ENCODE measurements around the gene A2M.

The A2M gene

DNA sequence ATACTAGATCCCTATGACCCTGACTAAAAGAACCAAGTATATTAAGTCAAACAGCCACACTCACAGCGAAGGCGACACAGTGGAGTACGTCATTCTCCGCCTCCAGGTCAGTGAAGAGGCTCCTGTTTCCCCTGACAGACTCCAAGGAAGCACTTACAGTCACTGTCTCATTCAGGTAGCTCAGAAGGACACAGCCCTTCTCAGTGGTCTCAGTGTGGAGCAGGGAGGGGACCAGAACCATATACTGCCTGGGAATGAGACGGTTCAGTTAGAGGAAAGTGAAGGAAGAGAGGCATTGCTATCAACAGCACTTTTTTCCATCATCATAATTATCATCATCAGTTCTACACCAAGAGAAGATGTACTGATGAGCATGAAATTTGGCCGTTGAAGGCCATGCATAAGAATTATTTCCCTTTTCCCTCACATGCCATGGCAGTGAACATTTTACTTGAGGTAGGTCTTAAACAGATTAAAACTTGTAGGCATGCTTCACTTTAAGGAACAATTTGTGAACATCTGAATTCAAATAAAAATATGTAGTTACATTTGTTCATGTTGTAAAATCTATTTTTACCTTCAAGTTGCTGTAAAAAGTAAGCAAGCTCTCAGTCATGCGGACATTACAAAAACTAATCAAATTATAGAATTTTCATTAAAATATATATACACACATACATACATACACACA is 2.3 kb downstream of the A2M start:
- no peaks in the 10 kb centered on the region for H3K27me3 ChIP-seq (ENCODE audit: insufficient read depth, low read length)
- H3K36me3 ChIP-seq (ENCODE audit: insufficient read depth, low read length): peaks cover 40% of the 10 kb centered on the region
- peak overlapping the region; percentile 83 for H3K4me3 ChIP-seq (ENCODE audit: low read length)
- no peaks in the 10 kb centered on the region for H3K9me3 ChIP-seq (ENCODE audit: low read length)
- peaks cover 42% of the 10 kb centered on the region for H3K4me1 ChIP-seq (ENCODE audit: insufficient read depth, low read length)
- H2AFZ ChIP-seq (ENCODE audit: low read depth, low read length): no peak overlapping the region

DNA sequence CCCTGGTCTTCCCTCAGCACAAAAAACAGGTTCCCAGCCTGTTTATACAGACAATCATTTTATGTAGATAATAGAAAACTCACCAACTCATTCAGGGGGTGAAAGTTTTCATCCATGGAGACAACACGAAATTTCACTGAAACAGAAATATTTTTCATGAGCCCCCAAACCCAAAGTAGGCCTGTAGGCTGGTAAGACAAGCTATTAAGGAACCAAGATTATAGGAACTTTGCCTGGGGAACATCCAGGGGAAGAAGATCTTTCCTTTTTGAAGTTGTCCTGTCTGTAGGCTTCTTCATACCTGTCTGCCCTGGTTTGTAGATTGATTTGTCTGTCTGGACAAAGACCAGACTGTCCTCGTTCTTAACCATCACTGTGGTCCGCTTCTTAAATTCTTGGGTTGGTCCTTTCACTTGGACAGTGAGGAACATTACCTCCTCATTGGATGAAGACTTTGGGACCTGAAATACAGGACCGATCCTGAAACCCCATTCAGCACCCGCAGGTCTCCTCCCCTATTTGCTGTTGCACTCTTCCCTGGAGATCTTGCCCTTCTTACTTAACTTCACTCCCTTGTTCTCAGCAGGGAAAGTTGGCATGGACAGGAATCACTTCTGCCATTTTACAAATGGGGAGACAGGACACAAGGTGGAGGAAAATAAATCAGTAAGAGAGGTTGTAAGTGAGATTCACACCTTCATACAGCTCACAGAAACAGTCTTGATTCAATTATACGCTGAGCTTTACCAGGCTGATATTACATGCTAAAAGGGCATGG is 3.5 kb downstream of the A2M start:
- Histone ChIP-seq H3K4me3 (ENCODE audit: low read length) (no peak overlapping the region), H2AFZ (ENCODE audit: low read depth, low read length) (no peak overlapping the region), H3K36me3 (ENCODE audit: insufficient read depth, low read length) (peaks cover 46% of the 10 kb centered on the region), H3K4me1 (ENCODE audit: insufficient read depth, low read length) (peaks cover 30% of the 10 kb centered on the region), H3K27me3 (ENCODE audit: insufficient read depth, low read length) (no peaks in the 10 kb centered on the region), H3K9me3 (ENCODE audit: low read length) (no peaks in the 10 kb centered on the region)

DNA sequence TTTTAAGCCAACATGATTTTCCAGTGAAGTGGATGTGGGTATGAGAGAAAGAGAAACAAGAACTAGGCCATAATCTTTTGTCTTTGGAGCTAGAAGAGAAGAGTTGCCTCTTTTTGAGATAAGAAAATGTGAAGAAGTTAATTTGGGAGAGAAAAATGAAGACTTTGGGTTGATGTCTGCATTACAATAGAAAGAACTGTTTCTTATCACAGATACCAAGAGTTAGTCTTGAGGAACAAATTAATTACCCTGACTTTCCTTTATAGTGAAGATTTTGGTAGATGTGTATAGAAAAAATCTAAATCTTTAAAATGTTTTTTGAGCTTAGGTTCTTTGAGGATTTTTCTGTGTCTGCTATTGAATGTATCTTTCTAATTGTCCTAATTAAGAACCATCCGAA is 4.2 kb downstream of the A2M start:
- Histone ChIP-seq H2AFZ (ENCODE audit: low read depth, low read length) (no peak overlapping the region), H3K4me3 (ENCODE audit: low read length) (no peak overlapping the region), H3K9me3 (ENCODE audit: low read length) (no peaks in the 10 kb centered on the region), H3K27me3 (ENCODE audit: insufficient read depth, low read length) (no peaks in the 10 kb centered on the region), H3K36me3 (ENCODE audit: insufficient read depth, low read length) (peaks cover 53% of the 10 kb centered on the region), H3K4me1 (ENCODE audit: insufficient read depth, low read length) (peaks cover 23% of the 10 kb centered on the region)

DNA sequence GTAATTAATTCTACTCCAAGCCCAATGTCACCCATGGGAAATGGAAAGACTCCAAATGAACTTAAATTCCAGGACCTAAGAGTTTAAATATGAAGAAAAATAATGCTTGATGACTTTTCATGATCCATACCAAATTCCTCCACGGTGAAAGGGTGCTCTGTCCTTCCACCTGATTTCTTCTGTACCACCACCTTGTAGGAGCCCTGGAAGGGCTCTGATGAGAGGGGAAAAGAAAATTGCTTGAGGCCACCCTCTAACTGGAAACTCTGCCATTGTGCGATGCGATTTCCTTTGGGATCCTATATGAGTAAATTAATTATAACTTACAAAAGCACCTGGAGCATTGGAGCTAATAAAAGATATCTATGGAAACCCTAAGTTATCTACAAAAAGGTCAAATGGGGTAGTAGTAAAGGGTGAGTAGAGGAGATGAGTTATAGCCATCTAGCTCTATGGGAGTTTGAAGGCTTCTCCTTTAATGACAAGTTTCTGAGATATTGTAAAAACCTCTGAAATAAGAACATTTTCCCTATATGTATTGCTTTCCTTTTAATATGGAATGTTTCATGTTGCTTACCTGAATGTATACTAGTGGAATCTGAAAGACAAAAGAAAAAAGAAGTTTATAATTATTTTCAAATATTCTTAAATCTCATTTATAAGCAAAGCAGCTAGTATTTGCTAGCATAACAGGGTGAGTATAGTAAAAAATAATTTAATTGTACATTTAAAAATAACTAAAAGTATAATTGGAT is 5.8 kb downstream of the A2M start:
- H2AFZ ChIP-seq (ENCODE audit: low read depth, low read length): no peak overlapping the region
- peaks cover 16% of the 10 kb centered on the region for H3K4me1 ChIP-seq (ENCODE audit: insufficient read depth, low read length)
- no peak overlapping the region for H3K4me3 ChIP-seq (ENCODE audit: low read length)
- H3K9me3 ChIP-seq (ENCODE audit: low read length): no peaks in the 10 kb centered on the region
- H3K36me3 ChIP-seq (ENCODE audit: insufficient read depth, low read length): peaks cover 67% of the 10 kb centered on the region
- no peaks in the 10 kb centered on the region for H3K27me3 ChIP-seq (ENCODE audit: insufficient read depth, low read length)

DNA sequence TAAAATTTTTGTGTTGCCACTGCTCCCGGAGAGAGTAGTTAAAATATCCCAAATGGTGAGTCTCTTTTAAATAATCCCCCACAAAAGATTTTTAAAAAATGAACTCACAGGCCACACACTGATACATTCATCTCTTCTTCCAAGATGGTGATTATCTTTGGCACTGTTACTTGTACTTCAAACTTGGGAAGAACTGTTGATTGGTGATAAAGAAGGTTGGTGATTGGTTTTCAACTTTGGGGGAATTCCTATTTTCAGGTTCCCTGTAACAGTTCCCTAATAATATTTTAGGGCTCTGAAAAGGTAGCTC is 6.6 kb downstream of the A2M start:
- H3K27me3 ChIP-seq (ENCODE audit: insufficient read depth, low read length): no peaks in the 10 kb centered on the region
- no peak overlapping the region for H3K4me3 ChIP-seq (ENCODE audit: low read length)
- H2AFZ ChIP-seq (ENCODE audit: low read depth, low read length): no peak overlapping the region
- H3K36me3 ChIP-seq (ENCODE audit: insufficient read depth, low read length): peaks cover 74% of the 10 kb centered on the region
- H3K9me3 ChIP-seq (ENCODE audit: low read length): no peaks in the 10 kb centered on the region
- H3K4me1 ChIP-seq (ENCODE audit: insufficient read depth, low read length): peaks cover 13% of the 10 kb centered on the region

DNA sequence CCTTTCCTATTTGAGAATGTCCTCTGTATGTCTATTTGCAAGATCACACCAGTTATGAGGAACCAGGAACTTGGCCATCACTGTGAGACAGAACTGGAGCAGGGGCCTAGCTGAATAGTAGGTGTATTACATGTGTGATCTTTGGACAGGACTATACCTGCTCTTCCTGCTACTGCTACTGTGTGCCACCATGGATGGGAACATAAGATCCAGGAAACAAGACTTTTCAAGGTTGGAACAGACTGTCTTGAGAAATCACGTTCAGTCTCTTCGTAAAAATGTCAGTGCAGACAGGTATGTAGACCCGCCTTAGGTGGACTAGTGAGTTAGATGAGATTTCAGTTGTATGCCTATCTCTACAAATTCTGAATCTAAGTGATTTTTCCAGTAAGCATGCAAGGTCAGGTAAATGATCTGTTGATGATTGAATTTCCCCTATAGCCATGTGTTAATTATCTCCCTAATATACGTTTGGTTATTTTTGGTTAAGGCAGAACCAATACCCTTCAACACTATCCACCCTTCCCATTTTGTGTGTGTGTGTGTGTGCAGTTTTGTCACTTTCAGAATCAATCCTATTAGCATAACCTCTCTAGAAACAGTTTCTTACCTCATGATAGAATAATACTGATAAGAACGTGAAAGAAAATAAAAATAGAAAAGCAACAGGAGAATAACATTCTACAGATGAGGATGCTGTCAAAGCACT is 7.1 kb downstream of the A2M start:
- H3K36me3 ChIP-seq (ENCODE audit: insufficient read depth, low read length): peaks cover 79% of the 10 kb centered on the region
- H3K4me3 ChIP-seq (ENCODE audit: low read length): no peak overlapping the region
- H3K27me3 ChIP-seq (ENCODE audit: insufficient read depth, low read length): no peaks in the 10 kb centered on the region
- H3K4me1 ChIP-seq (ENCODE audit: insufficient read depth, low read length): peaks cover 8% of the 10 kb centered on the region
- no peak overlapping the region for H2AFZ ChIP-seq (ENCODE audit: low read depth, low read length)
- H3K9me3 ChIP-seq (ENCODE audit: low read length): no peaks in the 10 kb centered on the region

DNA sequence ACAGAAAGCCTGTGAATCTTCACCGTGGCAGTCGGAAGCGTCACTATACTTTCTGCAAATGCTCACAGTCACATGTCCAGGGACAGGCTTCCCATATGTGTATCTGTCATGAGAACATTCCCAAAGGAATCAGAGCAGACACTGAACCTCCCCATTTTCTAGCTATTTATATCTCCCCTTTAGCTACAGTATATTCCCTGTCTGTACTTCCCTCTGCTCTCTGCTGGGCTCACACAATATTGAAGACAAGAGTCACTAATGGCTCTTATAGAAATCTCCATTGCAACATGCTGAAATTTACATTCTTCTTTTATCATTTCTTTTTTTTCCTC is 8.2 kb downstream of the A2M start:
- H2AFZ ChIP-seq (ENCODE audit: low read depth, low read length): no peak overlapping the region
- H3K27me3 ChIP-seq (ENCODE audit: insufficient read depth, low read length): no peaks in the 10 kb centered on the region
- peaks cover 79% of the 10 kb centered on the region for H3K36me3 ChIP-seq (ENCODE audit: insufficient read depth, low read length)
- H3K4me1 ChIP-seq (ENCODE audit: insufficient read depth, low read length): peaks cover 1% of the 10 kb centered on the region
- H3K9me3 ChIP-seq (ENCODE audit: low read length): no peaks in the 10 kb centered on the region
- no peak overlapping the region for H3K4me3 ChIP-seq (ENCODE audit: low read length)

DNA sequence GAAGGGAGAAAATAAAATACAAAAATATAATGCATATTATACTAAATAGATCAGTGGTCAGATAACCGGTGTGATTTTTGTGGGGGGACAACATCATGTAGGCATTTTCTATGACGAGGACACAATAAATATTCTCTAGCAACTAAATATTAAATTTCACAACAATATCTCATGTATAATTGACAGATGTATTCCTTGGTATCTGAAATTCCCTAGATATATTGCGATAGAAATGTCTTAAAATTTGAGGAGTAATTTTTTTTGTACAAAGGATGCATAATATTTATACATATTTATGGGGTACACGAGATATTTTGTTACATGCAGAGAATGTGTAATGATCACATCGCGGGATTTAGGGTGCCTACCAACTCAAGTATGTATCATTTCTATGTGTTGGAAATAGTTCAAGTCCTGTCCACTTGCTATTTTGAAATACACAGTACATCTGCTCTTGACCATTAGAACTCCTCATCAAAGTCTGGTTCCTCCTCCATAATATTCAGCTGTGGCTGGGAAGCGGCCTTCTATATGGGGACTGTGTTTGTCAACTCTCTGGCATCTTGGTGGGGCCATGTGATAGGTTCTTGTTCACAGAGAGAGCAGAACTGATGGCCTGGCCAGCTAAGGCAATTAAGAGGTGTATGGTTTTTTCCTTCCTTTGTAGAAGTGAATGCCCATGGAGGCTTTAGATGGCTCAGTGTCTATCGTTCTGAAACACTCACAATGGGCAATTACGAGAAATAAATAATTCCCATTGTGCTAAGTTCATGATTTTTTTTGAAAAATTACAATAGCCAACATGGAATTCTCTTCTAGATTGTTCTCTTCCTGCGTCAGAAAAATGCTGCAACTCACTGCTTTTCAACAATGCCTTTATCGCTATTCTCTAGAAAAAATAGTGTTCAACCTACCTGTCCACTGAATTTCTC is 8.8 kb downstream of the A2M start:
- no peaks in the 10 kb centered on the region for H3K9me3 ChIP-seq (ENCODE audit: low read length)
- H2AFZ ChIP-seq (ENCODE audit: low read depth, low read length): no peak overlapping the region
- no peaks in the 10 kb centered on the region for H3K4me1 ChIP-seq (ENCODE audit: insufficient read depth, low read length)
- no peaks in the 10 kb centered on the region for H3K27me3 ChIP-seq (ENCODE audit: insufficient read depth, low read length)
- no peak overlapping the region for H3K4me3 ChIP-seq (ENCODE audit: low read length)
- peaks cover 79% of the 10 kb centered on the region for H3K36me3 ChIP-seq (ENCODE audit: insufficient read depth, low read length)

DNA sequence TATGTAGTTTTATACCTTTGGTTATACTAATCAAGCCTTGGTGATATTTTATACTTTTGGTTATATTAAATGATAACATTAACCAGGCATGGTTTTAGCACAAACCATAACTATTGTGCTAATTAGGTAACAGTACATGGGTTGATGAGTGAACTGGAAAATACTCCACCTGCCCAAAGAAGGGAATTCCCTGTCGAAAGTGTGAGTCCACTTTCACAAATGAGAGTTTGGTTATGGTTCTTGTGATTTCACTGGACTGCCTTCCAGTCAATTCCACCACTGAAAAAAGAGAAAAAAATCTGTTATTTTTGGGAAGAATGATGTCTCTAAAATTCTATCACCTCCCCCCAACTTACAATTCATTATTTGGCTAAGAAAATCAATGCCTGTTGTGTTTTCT is 9.7 kb downstream of the A2M start:
- Histone ChIP-seq H3K27me3 (ENCODE audit: insufficient read depth, low read length) (no peaks in the 10 kb centered on the region), H3K4me3 (ENCODE audit: low read length) (no peak overlapping the region), H2AFZ (ENCODE audit: low read depth, low read length) (no peak overlapping the region), H3K4me1 (ENCODE audit: insufficient read depth, low read length) (no peaks in the 10 kb centered on the region), H3K36me3 (ENCODE audit: insufficient read depth, low read length) (peaks cover 80% of the 10 kb centered on the region), H3K9me3 (ENCODE audit: low read length) (no peaks in the 10 kb centered on the region)

DNA sequence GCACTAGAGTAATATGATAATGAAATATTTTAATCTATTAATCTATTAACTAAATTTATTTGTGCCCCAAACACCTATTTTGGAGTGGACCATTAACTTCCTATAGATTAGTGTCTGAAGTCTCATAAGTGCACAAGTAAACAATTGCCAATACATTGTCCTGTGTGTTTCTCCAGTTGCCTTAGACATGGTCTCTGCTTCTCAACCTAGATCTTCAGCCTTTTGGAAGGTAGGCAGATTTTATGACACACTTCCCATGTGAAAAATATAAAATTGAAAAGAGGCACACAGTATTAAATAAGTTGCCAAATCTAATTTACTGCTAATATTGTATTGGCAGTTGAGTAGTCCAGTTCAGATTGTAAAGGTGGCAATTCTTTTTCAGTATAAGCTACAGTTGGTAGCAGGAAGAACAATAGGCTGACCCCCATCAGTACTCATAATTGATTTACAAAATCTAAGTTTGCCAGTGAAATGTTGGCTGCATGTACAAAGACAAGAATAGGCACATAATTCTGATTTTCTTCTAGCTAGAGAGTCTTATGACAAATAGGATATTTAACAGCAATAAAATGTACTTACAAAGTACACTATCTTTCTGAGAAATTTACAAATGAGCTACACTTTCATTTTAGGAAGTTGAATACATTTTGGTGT is 10.8 kb downstream of the A2M start:
- Histone ChIP-seq H3K4me3 (ENCODE audit: low read length) (no peak overlapping the region), H3K9me3 (ENCODE audit: low read length) (no peaks in the 10 kb centered on the region), H3K36me3 (ENCODE audit: insufficient read depth, low read length) (peaks cover 85% of the 10 kb centered on the region), H2AFZ (ENCODE audit: low read depth, low read length) (no peak overlapping the region), H3K27me3 (ENCODE audit: insufficient read depth, low read length) (no peaks in the 10 kb centered on the region), H3K4me1 (ENCODE audit: insufficient read depth, low read length) (no peaks in the 10 kb centered on the region)

DNA sequence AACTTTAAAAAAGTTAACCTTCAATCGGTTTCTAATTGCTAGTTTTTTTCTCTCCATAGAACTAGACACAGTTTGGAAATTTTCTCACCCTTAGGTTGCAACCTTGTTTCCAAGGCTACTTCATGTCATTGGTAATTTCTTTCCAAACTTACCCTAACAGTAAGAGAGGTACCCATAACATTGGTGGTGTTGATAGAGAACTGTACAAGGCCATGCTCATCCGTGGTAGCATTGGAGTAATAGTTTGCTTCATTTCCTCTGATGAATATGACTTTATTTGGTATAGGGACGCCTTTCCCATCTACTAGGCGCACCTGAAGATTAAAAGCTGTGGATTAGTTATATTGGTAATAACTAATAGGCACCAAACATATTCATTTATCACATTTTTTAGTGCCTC is 11.6 kb downstream of the A2M start:
- Histone ChIP-seq H2AFZ (ENCODE audit: low read depth, low read length) (no peak overlapping the region), H3K36me3 (ENCODE audit: insufficient read depth, low read length) (peaks cover 86% of the 10 kb centered on the region), H3K9me3 (ENCODE audit: low read length) (no peaks in the 10 kb centered on the region), H3K27me3 (ENCODE audit: insufficient read depth, low read length) (no peaks in the 10 kb centered on the region), H3K4me3 (ENCODE audit: low read length) (no peak overlapping the region), H3K4me1 (ENCODE audit: insufficient read depth, low read length) (no peaks in the 10 kb centered on the region)
